ENCODE data around the gene SLC2A11.

- TF ChIP-seq POLR2AphosphoS5 (IDR thresholded peaks at IDR 0.05; ENCODE audit: low read depth, low read length) (no peak), FOSL1 (IDR thresholded peaks at IDR 0.05; ENCODE audit: low read depth) (no peak)
Measured at GRCh38 chr22:23845265-23846080, 12.2 kb upstream of the SLC2A11 start.
